Stimulated activated naive CD4-positive, alpha-beta T cell treated with Interleukin-2 at 50 U/mL for 16 hours (primary cell): ENCODE measurements around the gene ADAMTSL3.

Experiments used
- DNase-seq: peaks from one replicate; lab custom pipeline; 2025; lab: John Stamatoyannopoulos, UW

The ADAMTSL3 gene

GRCh38 chr15:83837945-83838571, 184.1 kb downstream of the ADAMTSL3 start:
- DNase-seq, result no peak

DNA sequence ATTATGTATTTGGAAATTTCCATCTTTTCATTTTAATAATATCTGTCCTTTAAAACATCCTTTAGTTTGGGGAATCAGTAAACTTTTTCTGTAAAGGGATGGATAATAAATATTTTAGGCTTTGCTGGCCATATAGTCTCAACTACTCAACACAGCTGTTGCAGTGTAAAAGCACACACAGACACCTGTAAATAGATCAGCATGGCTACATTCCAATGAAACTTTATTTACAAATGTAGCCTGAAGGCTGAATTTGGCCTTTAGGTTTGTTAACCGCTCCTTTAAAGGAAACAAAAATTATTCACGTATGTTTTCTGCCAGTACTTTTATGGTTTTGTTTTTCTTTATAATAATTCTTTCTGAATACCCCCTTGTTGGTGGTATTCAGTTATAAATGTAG, 184.8 kb downstream of the ADAMTSL3 start:
- DNase-seq, result no peak

- no peak for DNase-seq
Observed at GRCh38 chr15:83842281-83842680, 188.4 kb downstream of the ADAMTSL3 start.

- no peak for DNase-seq
Observed at GRCh38 chr15:83843471-83843871, 189.5 kb downstream of the ADAMTSL3 start.

DNA sequence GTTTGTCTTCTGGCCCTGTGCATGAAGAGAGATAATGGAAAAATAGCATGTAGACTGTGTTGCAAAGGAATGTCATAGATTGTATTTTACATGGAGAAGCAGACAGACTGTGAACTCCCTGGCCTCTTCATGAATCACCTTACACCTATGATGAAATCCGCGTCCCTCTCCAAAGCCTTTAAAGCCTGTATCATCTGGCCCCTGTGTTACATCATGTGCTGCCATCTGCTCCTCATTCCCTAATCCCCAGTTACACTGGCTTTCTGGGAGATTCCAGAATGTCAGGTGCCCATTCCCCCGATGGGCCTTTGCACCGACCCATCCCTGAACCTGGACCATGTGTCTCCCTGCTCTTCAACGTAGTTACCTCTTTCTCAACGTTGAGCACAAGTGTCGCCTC, 190.8 kb downstream of the ADAMTSL3 start:
- no peak for DNase-seq

DNA sequence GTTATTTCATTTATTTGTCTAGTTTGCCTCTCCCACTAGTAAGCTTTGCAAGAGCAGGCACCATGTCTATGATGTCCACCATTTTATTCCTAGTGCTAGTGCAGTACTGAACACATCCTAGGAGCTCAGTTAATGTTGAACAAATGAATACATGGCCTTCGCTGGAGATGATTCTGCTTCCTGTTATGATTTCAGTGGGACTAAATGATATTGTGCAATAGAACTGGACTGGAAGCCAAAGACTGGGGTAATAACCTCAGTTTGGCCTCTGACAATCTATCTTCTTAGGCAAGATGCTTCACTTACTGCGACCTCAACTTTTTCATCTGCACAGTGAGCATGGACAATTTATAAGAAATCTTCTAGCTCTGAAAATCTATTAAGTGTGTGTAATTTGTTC, 191.3 kb downstream of the ADAMTSL3 start:
- no peak for DNase-seq

DNA sequence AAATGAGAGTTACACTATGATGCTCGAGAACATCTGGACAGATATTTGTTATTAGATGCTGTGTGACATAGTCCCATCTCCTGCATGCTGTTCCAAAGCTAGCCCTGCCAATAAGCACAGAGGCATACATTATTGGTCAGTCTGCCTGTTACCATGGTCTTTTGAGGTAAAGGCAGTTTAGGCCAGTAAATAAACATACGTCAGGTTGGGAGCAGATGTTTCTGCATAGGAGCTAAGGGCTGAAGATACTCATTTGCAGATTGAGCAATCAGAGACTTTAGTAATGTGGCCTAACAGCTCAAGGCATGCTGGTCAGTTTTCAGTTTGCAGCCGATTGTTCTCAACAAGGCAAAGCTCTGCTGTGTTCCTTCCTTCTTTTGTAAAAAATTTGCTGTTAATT, 192.9 kb downstream of the ADAMTSL3 start:
- DNase-seq, result no peak

DNA sequence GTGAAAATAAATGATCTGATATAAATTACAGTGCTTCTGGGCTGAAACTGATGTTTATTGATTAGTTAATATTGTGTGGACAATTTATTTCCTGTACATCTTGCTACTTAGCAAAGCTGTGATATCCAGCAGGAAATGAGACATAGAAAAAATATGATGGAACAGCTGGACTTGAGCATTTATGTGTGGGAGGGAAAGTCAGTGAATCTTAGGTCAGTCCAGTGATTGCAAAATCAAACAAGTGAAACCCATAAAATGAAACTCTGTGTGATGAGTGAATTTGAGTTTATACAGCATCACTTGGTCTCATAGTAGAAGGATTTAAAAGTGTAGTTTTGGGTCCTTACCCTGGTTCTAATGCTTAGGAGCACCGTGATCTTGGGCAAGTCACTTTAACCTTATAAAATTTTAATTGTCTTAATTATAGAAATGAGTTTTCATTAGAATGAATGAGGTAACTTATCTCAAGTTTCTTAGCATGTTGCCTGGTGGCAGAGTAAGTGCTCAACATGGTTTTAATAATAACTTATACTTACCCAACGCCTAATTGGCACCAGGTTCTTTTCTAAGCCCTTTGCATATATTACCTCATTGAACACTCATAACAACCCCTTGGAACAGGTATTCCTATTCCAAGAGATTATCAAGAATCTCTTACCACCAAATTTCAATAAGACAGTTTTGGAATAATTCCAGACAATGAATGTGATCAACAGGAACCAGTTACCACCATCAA, 194.6 kb downstream of the ADAMTSL3 start:
- DNase-seq, result no peak

DNA sequence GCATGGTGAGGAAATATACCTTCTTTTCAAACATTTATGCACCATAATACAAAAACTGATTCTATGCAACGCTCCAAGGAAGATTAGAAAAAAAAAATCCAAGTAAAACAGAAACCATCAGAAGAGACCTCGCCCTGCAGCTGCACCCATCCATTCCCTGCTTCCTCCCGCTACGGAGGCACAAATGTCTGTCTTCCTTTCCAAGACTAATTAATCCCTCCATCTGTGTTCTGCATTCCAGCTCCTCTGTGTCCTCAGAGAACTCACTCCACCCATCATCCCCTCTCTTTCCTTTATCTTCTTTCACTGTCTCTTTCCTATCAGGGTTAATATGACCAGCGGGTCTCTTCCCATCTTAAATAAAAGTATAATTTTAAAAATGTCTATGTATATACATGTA, 196.1 kb downstream of the ADAMTSL3 start:
- no peak for DNase-seq

DNA sequence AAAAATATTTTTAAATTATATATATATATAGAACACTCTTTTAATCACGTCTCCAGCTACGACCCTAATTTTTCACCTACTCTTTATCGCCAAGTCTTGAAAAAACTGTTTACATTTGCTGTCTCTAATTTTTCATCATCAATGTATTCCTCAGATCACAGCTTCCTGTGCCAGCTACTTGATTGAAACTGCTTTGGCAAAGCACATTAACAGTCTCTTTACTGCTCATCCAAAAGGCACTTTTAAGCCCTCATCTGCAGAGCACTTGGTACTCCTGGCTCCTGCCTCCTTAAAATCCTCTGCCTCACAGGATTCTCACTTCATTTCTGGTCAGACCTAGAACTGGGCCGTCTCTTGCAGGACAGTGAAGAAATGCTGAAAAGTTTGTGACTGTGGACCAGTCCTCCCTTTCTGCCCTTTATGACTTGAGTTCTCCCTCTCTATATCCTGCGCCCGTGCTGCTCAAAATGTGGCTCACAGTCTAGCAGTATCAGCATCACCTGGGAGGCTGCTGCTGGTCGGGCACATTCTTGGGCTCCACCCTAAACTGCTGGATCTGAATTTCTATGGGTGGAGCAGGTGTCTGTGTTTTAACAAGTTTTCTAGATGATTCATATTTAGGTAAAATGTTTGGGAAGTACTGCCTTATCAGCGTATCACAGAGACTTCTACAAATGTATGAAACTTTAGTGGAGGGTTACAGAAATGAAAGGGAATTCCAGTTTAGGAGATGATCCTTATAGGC, 196.8 kb downstream of the ADAMTSL3 start:
- DNase-seq, result no peak

DNA sequence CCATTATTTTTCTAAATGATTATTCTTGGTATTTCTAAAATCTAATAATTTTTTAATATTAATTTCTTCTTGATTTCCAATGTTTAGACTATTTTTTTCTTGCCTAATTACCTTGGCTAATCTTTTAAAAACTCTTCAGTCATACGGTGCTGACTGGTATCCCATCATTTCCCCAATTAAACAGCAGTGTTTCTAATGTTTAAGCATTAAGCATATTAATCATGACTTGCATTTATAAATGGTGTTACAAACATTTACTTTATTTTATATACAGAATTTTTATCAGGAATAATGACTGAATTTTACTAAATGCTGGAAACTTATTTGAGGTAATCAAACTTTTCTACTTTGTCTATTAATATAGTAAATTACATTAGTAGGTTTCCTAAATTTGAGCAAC, 199.3 kb downstream of the ADAMTSL3 start:
- DNase-seq, result no peak

- DNase-seq, result no peak
Observed at GRCh38 chr15:83854321-83854720, 200.4 kb downstream of the ADAMTSL3 start.

GRCh38 chr15:83854950-83855707, 201.2 kb downstream of the ADAMTSL3 start:
- no peak for DNase-seq

GRCh38 chr15:83855956-83856355, 202.0 kb downstream of the ADAMTSL3 start:
- DNase-seq, result no peak

DNA sequence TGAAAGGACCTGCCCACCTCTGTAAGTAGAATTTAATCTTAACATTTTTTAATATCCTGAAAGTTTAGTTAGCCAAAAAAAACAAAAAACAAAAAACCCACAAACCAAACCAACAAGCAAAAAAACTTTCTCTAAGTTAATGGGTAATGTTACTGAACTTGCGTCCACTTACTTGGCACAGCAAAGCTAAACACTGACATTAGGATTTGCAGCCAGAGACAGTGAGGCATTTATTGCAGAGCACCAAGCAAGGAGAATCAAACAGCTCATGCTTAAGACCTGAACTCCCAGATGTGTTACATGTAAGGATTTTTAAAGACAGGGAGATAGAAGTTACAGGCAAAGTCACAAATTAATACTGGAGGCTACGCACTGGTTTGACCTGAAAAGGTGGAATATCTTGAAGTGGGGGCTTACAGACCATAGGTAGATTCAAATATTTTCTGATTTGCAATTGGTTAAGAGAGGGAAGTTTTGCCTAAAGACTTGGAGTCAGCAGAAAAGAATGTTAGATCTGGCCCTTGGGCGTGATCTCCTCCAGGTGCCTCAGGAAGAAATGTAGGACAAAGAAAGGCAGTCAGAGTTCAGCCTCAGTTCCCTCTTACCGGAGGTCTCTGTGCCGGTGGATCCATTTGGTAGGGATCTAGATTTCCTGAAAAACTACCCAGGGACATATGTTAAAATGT, 205.0 kb downstream of the ADAMTSL3 start:
- no peak for DNase-seq

DNA sequence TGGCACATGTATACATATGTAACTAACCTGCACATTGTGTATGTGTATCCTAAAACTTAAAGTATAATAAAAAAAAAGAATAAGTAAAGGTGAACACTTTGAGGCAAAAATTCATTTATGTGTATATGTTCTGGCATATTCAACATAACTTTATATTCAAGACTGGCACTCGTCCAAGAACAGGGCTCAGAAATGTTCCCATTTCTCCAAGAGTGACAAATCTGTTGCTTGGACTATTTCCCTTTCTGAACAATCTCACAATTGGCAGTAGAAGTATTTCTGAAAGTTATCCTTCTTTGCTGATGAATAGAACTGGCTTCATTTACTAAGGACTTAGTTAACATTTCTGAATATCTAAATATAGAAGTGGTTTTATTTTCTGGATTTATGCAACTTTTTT, 212.8 kb downstream of the ADAMTSL3 start:
- DNase-seq, result no peak

- no peak for DNase-seq
Observed at GRCh38 chr15:83869341-83869740, 215.4 kb downstream of the ADAMTSL3 start.

- no peak for DNase-seq
Observed at GRCh38 chr15:83871808-83872559, 218.1 kb downstream of the ADAMTSL3 start.

DNA sequence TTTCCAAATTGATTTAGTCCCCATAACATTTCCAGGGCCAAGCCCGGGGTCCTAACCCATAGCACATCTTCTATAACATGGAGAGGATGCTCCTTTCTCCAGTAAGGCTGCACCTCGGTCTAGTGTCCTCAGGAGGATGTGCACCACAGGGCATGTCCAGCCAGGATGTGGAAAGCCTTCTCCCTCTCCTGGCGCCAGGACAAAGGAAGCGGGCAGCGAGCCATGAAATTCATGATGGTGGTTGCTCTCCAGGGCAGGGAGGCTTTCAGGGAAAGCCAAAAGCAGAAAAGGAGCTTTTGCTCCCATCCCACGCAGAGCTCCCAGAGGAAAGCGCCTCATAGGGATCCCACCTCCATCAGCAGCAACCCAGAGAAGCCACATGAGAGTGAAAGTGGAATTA, 220.0 kb downstream of the ADAMTSL3 start:
- no peak for DNase-seq

GRCh38 chr15:83880529-83880928, 226.6 kb downstream of the ADAMTSL3 start:
- DNase-seq, result no peak

GRCh38 chr15:83881156-83881555, 227.2 kb downstream of the ADAMTSL3 start:
- no peak for DNase-seq
